Mammary epithelial cell (primary cell): ENCODE data around the gene ATP8B3.

ENCODE experiments used
- EZH2 ChIP-seq: IDR thresholded peaks from 2 replicates; pipeline ENCODE4 v1.6.1; 2012; ENCODE audit warnings: low read length, inconsistent platforms, borderline replicate concordance
- TF ChIP-seq, protein P1 (sequence below), 2 donors: IDR thresholded peaks in 1 of 2; conservative IDR thresholded peaks in 1 of 2; 2 replicates each; pipeline ENCODE4 v1.5.1; 2011 to 2012; ENCODE audit warnings: inconsistent platforms in 2 of 2, low read length in 2 of 2, mild to moderate bottlenecking in 2 of 2, control low read depth in 1 of 2, low read depth in 1 of 2; ENCODE audit not compliant: insufficient read depth in 1 of 2; ENCODE audit errors: extremely low read depth in 1 of 2

DNA sequence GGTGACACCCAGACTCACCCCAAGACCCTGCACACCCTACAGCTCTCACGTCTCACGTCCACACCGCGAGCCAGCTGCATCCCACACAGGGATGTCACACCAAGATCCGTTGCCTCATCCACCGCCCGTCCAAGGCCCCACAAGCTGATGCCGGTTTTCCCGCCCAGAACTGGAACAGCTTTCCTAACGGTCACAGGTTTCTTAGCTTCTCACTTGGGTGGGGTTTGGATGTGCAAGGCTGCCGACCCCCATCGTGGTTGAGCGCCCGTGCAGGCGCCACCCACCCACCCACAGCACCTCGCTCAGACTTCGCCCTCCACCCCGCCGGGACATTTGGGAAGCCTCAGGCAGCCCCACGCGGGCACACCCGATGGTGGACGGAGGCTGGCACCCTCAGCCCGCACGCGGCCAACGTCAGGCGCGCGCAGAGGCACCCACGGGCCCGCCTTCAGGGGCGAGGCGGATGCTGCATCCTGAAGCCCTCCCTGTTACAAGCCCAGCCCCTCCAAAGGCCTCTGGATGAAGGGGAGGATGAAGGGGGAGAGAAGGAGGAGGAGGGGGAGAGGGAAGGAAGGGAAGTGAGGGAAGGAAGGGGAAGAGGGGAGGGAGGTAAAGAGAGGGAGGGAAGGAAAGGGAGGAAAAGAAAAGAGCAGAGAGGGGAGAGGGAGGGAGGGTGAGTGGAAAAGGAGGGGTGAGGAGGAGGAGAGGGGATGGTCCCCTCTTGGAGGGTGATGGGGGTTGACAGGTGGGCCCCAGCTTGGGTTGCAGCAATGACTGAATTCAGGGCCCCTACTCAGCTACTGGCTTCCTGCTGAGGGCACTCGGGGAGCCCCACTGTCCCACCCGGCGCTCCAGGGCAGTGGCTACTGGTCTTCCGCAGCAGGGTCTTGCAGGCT is 45.9 kb downstream of the ATP8B3 start:
- TF ChIP-seq, protein P1, sequence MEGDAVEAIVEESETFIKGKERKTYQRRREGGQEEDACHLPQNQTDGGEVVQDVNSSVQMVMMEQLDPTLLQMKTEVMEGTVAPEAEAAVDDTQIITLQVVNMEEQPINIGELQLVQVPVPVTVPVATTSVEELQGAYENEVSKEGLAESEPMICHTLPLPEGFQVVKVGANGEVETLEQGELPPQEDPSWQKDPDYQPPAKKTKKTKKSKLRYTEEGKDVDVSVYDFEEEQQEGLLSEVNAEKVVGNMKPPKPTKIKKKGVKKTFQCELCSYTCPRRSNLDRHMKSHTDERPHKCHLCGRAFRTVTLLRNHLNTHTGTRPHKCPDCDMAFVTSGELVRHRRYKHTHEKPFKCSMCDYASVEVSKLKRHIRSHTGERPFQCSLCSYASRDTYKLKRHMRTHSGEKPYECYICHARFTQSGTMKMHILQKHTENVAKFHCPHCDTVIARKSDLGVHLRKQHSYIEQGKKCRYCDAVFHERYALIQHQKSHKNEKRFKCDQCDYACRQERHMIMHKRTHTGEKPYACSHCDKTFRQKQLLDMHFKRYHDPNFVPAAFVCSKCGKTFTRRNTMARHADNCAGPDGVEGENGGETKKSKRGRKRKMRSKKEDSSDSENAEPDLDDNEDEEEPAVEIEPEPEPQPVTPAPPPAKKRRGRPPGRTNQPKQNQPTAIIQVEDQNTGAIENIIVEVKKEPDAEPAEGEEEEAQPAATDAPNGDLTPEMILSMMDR (conservative IDR thresholded peaks at IDR 0.05 in 1 of 2, IDR thresholded peaks at IDR 0.05 in 1 of 2; ENCODE audit: extremely low read depth in 1 of 2, insufficient read depth in 1 of 2, low read depth in 1 of 2, low read length in 2 of 2) = no peak
- TF ChIP-seq EZH2 = peak; percentile 48
